NK-92 (cell line): ENCODE results near the gene PTTG1IP2.

Experiments used
- DNase-seq: peaks from one replicate; lab custom pipeline; 2025; ENCODE audit not compliant: unreplicated experiment; lab: John Stamatoyannopoulos, UW

Gene PTTG1IP2

GRCh38 chr7:90552521-90552920 lies 83.1 kb downstream of the PTTG1IP2 start:
- DNase-seq = no peak

- no peak for DNase-seq
These were observed 91.3 kb downstream of the PTTG1IP2 start for GRCh38 chr7:90560730-90561129.
